Suprapubic skin (tissue), 4 donors: ENCODE data around the gene UBXN10.

Source experiments
- CTCF ChIP-seq, 2 donors: fragments of 200-600 bp in 1 of 2; fragments of 450-650 bp in 1 of 2; sonication (generic) in 1 of 2; IDR thresholded peaks; one replicate each; pipeline ENCODE4 v1.5.1; 2016 to 2019; ENCODE audit warnings: antibody characterized with exemption in 2 of 2, mild to moderate bottlenecking in 1 of 2, moderate library complexity in 1 of 2
- POLR2A ChIP-seq, 2 donors: fragments of 450-650 bp; IDR thresholded peaks; one replicate each; pipeline ENCODE4 v1.6.1; 2017; ENCODE audit warnings: antibody characterized with exemption in 2 of 2, mild to moderate bottlenecking in 2 of 2, moderate library complexity in 2 of 2
- POLR2AphosphoS5 ChIP-seq, 3 donors: sonication (generic); formaldehyde crosslinking; IDR thresholded peaks; one replicate each; pipeline ENCODE4 v1.6.1; 2017; ENCODE audit warnings: antibody characterized with exemption in 3 of 3

- TF ChIP-seq CTCF (IDR thresholded peaks at IDR 0.05), result no peak
- TF ChIP-seq POLR2A (IDR thresholded peaks at IDR 0.05), result no peak
- no peak for TF ChIP-seq POLR2AphosphoS5 (IDR thresholded peaks at IDR 0.05)
These were observed 2.9 kb upstream of the UBXN10 start for GRCh38 chr1:20183035-20183434.
